ENCODE data around the gene ESYT2. TPM values are rescaled to one million over a fixed set of nuclear protein-coding genes. Genes with fewer than 3 reads are reported as not detected.

The ESYT2 gene
- polyA plus RNA-seq, 3 donors: 14.0 to 24.1 (median 22.0) TPM

- H3K36me3 Mint-ChIP-seq: peaks cover 59 to 83% of the 10 kb centered on the region in 2 donors
- Histone ChIP-seq H3K27ac (ENCODE audit: low read depth in 1 of 2, low read length in 2 of 2) (no peak overlapping the region), H3K27me3 (ENCODE audit: control insufficient read depth in 2 of 2, insufficient read depth in 2 of 2, low read length in 2 of 2) (no peaks in the 10 kb centered on the region), H3K9me3 (replicated peaks in 1 of 2; ENCODE audit: control insufficient read depth in 1 of 2, insufficient read depth in 1 of 2, low read length in 2 of 2) (no peaks in the 10 kb centered on the region), H3K4me2 (replicated peaks; ENCODE audit: extremely low read depth, low read length, poor library complexity, severe bottlenecking) (no peak overlapping the region), H3K79me2 (ENCODE audit: insufficient read depth, low read length) (no peaks in the 10 kb centered on the region), H3K9ac (ENCODE audit: insufficient read depth, low read length, poor library complexity, severe bottlenecking) (no peak overlapping the region), H4K20me1 (ENCODE audit: insufficient read depth, low read length) (no peaks in the 10 kb centered on the region), H2AFZ (ENCODE audit: insufficient read depth, low read depth, low read length, poor library complexity, severe bottlenecking) (no peak overlapping the region), H3K36me3 (replicated peaks in 1 of 2; ENCODE audit: control insufficient read depth in 1 of 2, insufficient read depth in 2 of 2, low read length in 2 of 2) (peaks cover 82 to 95% of the 10 kb centered on the region in 2 donors), H3K4me1 (ENCODE audit: control insufficient read depth in 1 of 2, insufficient read depth in 2 of 2, low read length in 2 of 2) (no peaks in the 10 kb centered on the region), H3K4me3 (replicated peaks in 1 of 3; ENCODE audit: low read depth in 2 of 3, low read length in 3 of 3) (no peak overlapping the region)
- no peaks in the 10 kb centered on the region for H3K9me3 Mint-ChIP-seq
- WGBS (ENCODE audit: insufficient coverage): 100% methylated on average over 6 of the region's 7 CpGs
- DNase-seq: no peak
- no peak for TF ChIP-seq CTCF (IDR thresholded peaks at IDR 0.05)
- H3K4me3 Mint-ChIP-seq: no peak overlapping the region
- no peak overlapping the region for H3K27ac Mint-ChIP-seq
- H3K27me3 Mint-ChIP-seq (ENCODE audit: low read depth in 3 of 3): peaks cover 0 to 1% (median 0%) of the 10 kb centered on the region in 3 donors
- intact Hi-C loops (cut with micrococcal nuclease): no loop called here
- no peaks in the 10 kb centered on the region for H3K4me1 Mint-ChIP-seq
Measured at GRCh38 chr7:158687406-158687805, 141.9 kb downstream of the ESYT2 start.

GRCh38 chr7:158685693-158686092 lies 143.6 kb downstream of the ESYT2 start:
- Histone ChIP-seq H3K27me3 (ENCODE audit: control insufficient read depth in 2 of 2, insufficient read depth in 2 of 2, low read length in 2 of 2) (no peaks in the 10 kb centered on the region), H3K36me3 (replicated peaks in 1 of 2; ENCODE audit: control insufficient read depth in 1 of 2, insufficient read depth in 2 of 2, low read length in 2 of 2) (peaks cover 81 to 94% of the 10 kb centered on the region in 2 donors), H3K27ac (ENCODE audit: low read depth in 1 of 2, low read length in 2 of 2) (no peak overlapping the region), H2AFZ (ENCODE audit: insufficient read depth, low read depth, low read length, poor library complexity, severe bottlenecking) (no peak overlapping the region), H3K9ac (ENCODE audit: insufficient read depth, low read length, poor library complexity, severe bottlenecking) (no peak overlapping the region), H3K9me3 (replicated peaks in 1 of 2; ENCODE audit: control insufficient read depth in 1 of 2, insufficient read depth in 1 of 2, low read length in 2 of 2) (no peaks in the 10 kb centered on the region), H3K4me3 (replicated peaks in 1 of 3; ENCODE audit: low read depth in 2 of 3, low read length in 3 of 3) (no peak overlapping the region), H4K20me1 (ENCODE audit: insufficient read depth, low read length) (no peaks in the 10 kb centered on the region), H3K79me2 (ENCODE audit: insufficient read depth, low read length) (no peaks in the 10 kb centered on the region), H3K4me1 (ENCODE audit: control insufficient read depth in 1 of 2, insufficient read depth in 2 of 2, low read length in 2 of 2) (no peaks in the 10 kb centered on the region), H3K4me2 (replicated peaks; ENCODE audit: extremely low read depth, low read length, poor library complexity, severe bottlenecking) (no peak overlapping the region)
- Mint-ChIP-seq H3K36me3 (peaks cover 53 to 78% of the 10 kb centered on the region in 2 donors), H3K9me3 (no peaks in the 10 kb centered on the region), H3K27me3 (ENCODE audit: low read depth in 3 of 3) (peaks cover 0 to 1% (median 0%) of the 10 kb centered on the region in 3 donors), H3K4me3 (no peak overlapping the region), H3K27ac (peak overlapping the region in 2 of 7 donors; percentile 38 to 66), H3K4me1 (no peaks in the 10 kb centered on the region)
- DNase-seq: no peak
- intact Hi-C loops (cut with micrococcal nuclease): no loop called here
- no peak for TF ChIP-seq CTCF (IDR thresholded peaks at IDR 0.05)
- WGBS (ENCODE audit: insufficient coverage): 83% methylated on average over 1 of the region's 4 CpGs

Measured in CD14-positive monocyte (primary cell).